K562 (cell line): Measurements from ENCODE around the gene LAPTM5. TPM values are rescaled to one million over a fixed set of nuclear protein-coding genes. Genes with fewer than 3 reads are reported as not detected.

ENCODE experiments used
- BMI1 ChIP-seq: fragments of 150-350 bp; IDR thresholded peaks from 2 replicates; pipeline ENCODE4 v1.6.1; 2014; ENCODE audit warnings: low read length
- CBFB ChIP-seq: sonication (generic); formaldehyde crosslinking; IDR thresholded peaks from 2 replicates; pipeline ENCODE4 v1.4.0; 2020; ENCODE audit warnings: mild to moderate bottlenecking, missing genetic modification reagents
- FOSL1 ChIP-seq: fragments of 200-800 bp; sonication (Bioruptor generic); conservative IDR thresholded peaks from 2 replicates; pipeline ENCODE4 v1.6.1; 2016; ENCODE audit warnings: missing genetic modification characterization, missing compliant biosample characterization
- KAT8 ChIP-seq: fragments of 450-650 bp; IDR thresholded peaks from 2 replicates; pipeline ENCODE4 v1.6.1; 2016; ENCODE audit warnings: low read depth, mild to moderate bottlenecking
- KDM4B ChIP-seq, 2 experiments: fragments of 450-650 bp in 1 of 2; sonication (generic) in 1 of 2; IDR thresholded peaks; 2 replicates each; pipeline ENCODE4 v1.6.1; 2016 to 2017; ENCODE audit warnings: borderline replicate concordance in 2 of 2, antibody characterized with exemption in 1 of 2, low read depth in 1 of 2, mild to moderate bottlenecking in 1 of 2
- NFATC3 ChIP-seq: fragments of 450-650 bp; IDR thresholded peaks from 2 replicates; pipeline ENCODE4 v1.6.1; 2017; ENCODE audit warnings: mild to moderate bottlenecking
- NFXL1 ChIP-seq: fragments of 450-650 bp; formaldehyde crosslinking; IDR thresholded peaks from 2 replicates; pipeline ENCODE4 v1.4.0; 2021; ENCODE audit warnings: mild to moderate bottlenecking
- NRF1 ChIP-seq, 2 experiments: fragments of 450-650 bp; IDR thresholded peaks in 1 of 2; conservative IDR thresholded peaks in 1 of 2; 2 replicates each; pipeline ENCODE4 v1.6.1; 2014; ENCODE audit warnings: mild to moderate bottlenecking in 2 of 2
- POLR3G ChIP-seq: IDR thresholded peaks from 2 replicates; pipeline ENCODE4 v1.6.1; 2011; ENCODE audit not compliant: insufficient read length, insufficient replicate concordance; ENCODE audit errors: extremely low read depth
- SMAD3 ChIP-seq: fragments of 450-650 bp; formaldehyde crosslinking; conservative IDR thresholded peaks from 2 replicates; pipeline ENCODE4 v1.4.0; 2020; ENCODE audit warnings: mild to moderate bottlenecking
- TGIF2 ChIP-seq: sonication (generic); formaldehyde crosslinking; IDR thresholded peaks from 2 replicates; pipeline ENCODE4 v1.8.1; 2022; ENCODE audit warnings: mild to moderate bottlenecking, missing genetic modification reagents, moderate library complexity
- ZBED1 ChIP-seq: IDR thresholded peaks from 2 replicates; pipeline ENCODE4 v1.6.1; 2014
- ZNF436 ChIP-seq: fragments of 250-450, 450-650 bp; sonication (Bioruptor Pico); formaldehyde crosslinking; IDR thresholded peaks from 2 replicates; pipeline ENCODE4 v1.7.0; 2020; ENCODE audit warnings: mild to moderate bottlenecking
- ZNF583 ChIP-seq: fragments of 250-450 bp; sonication (Bioruptor Pico); IDR thresholded peaks from 2 replicates; pipeline ENCODE4 v1.4.0; 2020
- ZNF717 ChIP-seq: fragments of 250-450 bp; sonication (Bioruptor Pico); IDR thresholded peaks from 2 replicates; pipeline ENCODE4 v1.5.0; 2021
- ZNF76 ChIP-seq: fragments of 250-450 bp; sonication (Bioruptor Pico); IDR thresholded peaks from 2 replicates; pipeline ENCODE4 v1.4.0; 2020; ENCODE audit warnings: mild to moderate bottlenecking, moderate library complexity, borderline replicate concordance
- ZNF785 ChIP-seq: fragments of 250-450 bp; sonication (Bioruptor Pico); IDR thresholded peaks from 2 replicates; pipeline ENCODE4 v1.4.0; 2020; ENCODE audit warnings: mild to moderate bottlenecking
- polyA plus RNA-seq, 8 experiments: library from polyadenylated mRNA; depleted of rRNA in 4 of 8; stranded (reverse) in 5 of 8; unstranded in 3 of 8; fragments of >200 nt; fragmentation: Nextera tagmentation in 2 of 8; fragmentation: Illumina TruSeq in 1 of 8; extraction: Ambion mirVana in 2 of 8; extraction: Trizol in 1 of 8; gene quantifications; 2 replicates each; pipeline versions ENCODE4 v1.2.1 to v1.2.3, GENCODE V29; 2011 to 2014; ENCODE audit warnings: inconsistent platforms in 1 of 8, missing spikeins in 1 of 8
- total RNA-seq, 7 experiments: library from RNA; depleted of rRNA in 6 of 7; stranded (reverse); fragments of >200 nt in 6 of 7; fragmentation: Illumina TruSeq in 2 of 7; extraction: Trizol in 2 of 7; gene quantifications; 2 replicates each; pipeline versions ENCODE4 v1.2.1 to v1.2.3, GENCODE V29; 2011 to 2021; ENCODE audit warnings: low replicate concordance in 1 of 7
- TF ChIP-seq, protein P1 (sequence below): fragments of 250-450 bp; sonication (Bioruptor Pico); IDR thresholded peaks from 2 replicates; pipeline ENCODE4 v1.4.0; 2020
- TF ChIP-seq, protein P2 (sequence below): sonication (generic); IDR thresholded peaks from 2 replicates; pipeline ENCODE4 v1.6.1; 2016
- TF ChIP-seq, protein P3 (sequence below), 2 experiments: fragments of 450-650 bp in 1 of 2; sonication (generic) in 1 of 2; formaldehyde crosslinking; conservative IDR thresholded peaks; 2 replicates each; pipeline versions ENCODE4 v1.4.0 to v1.8.1; 2020 to 2022; ENCODE audit warnings: mild to moderate bottlenecking in 1 of 2, missing genetic modification reagents in 1 of 2
- TF ChIP-seq, protein P4 (sequence below): IDR thresholded peaks from 3 replicates; pipeline ENCODE4 v1.6.1; 2011; ENCODE audit warnings: borderline replicate concordance, mild to moderate bottlenecking; ENCODE audit not compliant: insufficient read length, insufficient read depth

Gene LAPTM5
- total and polyA plus RNA-seq, 9 of the 15 experiments (the other 6 are each of a cell fraction or from before 2014, with no cell fraction given) = 2.4 to 47.3 (median 20.3) TPM

DNA sequence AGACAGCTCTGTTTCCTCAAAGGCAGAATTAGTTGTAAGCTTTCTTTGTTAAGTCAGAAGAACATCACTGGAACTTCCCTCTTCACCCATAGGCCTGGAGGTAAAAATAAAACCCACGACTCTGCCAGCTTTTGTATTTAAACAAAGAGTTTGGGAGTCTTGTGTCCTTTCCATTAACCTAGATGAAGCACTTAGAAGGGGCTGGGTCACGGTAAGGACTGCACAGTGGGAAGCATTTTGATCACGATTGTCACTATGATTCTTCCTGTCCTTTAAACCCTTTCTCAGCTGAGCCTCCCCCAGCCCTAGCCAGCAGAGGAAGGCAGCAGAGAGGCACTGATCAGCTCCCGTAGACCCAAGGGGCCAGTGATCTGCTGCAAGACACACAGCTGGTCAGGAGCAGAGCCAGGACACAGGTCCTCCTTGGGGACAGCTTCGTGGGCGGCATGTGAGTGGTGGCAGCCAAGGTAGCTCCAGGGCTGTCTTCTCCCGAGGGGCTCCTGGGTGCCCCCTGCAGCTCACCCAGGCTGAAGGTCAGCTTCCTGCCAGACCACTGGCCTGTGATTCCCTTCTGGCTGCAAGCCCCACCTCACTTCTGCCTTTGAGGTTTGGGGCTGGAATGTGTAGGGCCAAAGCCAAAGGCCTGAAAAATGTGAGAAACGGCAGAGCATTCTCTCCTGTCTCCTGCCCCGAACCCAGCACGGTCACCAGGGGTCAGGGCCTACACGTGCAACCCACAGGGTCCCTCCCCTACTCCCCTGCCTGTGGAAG lies 4.0 kb upstream of the LAPTM5 start (continued):
- TF ChIP-seq, protein P1, sequence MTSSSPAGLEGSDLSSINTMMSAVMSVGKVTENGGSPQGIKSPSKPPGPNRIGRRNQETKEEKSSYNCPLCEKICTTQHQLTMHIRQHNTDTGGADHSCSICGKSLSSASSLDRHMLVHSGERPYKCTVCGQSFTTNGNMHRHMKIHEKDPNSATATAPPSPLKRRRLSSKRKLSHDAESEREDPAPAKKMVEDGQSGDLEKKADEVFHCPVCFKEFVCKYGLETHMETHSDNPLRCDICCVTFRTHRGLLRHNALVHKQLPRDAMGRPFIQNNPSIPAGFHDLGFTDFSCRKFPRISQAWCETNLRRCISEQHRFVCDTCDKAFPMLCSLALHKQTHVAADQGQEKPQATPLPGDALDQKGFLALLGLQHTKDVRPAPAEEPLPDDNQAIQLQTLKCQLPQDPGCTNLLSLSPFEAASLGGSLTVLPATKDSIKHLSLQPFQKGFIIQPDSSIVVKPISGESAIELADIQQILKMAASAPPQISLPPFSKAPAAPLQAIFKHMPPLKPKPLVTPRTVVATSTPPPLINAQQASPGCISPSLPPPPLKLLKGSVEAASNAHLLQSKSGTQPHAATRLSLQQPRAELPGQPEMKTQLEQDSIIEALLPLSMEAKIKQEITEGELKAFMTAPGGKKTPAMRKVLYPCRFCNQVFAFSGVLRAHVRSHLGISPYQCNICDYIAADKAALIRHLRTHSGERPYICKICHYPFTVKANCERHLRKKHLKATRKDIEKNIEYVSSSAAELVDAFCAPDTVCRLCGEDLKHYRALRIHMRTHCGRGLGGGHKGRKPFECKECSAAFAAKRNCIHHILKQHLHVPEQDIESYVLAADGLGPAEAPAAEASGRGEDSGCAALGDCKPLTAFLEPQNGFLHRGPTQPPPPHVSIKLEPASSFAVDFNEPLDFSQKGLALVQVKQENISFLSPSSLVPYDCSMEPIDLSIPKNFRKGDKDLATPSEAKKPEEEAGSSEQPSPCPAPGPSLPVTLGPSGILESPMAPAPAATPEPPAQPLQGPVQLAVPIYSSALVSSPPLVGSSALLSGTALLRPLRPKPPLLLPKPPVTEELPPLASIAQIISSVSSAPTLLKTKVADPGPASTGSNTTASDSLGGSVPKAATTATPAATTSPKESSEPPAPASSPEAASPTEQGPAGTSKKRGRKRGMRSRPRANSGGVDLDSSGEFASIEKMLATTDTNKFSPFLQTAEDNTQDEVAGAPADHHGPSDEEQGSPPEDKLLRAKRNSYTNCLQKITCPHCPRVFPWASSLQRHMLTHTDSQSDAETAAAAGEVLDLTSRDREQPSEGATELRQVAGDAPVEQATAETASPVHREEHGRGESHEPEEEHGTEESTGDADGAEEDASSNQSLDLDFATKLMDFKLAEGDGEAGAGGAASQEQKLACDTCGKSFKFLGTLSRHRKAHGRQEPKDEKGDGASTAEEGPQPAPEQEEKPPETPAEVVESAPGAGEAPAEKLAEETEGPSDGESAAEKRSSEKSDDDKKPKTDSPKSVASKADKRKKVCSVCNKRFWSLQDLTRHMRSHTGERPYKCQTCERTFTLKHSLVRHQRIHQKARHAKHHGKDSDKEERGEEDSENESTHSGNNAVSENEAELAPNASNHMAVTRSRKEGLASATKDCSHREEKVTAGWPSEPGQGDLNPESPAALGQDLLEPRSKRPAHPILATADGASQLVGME (CRISPR knock-in tag) = peak; percentile 59
- TF ChIP-seq, protein P2, sequence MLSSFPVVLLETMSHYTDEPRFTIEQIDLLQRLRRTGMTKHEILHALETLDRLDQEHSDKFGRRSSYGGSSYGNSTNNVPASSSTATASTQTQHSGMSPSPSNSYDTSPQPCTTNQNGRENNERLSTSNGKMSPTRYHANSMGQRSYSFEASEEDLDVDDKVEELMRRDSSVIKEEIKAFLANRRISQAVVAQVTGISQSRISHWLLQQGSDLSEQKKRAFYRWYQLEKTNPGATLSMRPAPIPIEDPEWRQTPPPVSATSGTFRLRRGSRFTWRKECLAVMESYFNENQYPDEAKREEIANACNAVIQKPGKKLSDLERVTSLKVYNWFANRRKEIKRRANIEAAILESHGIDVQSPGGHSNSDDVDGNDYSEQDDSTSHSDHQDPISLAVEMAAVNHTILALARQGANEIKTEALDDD = peak; percentile 30; the same call in 1 of the 2 replicates
- TF ChIP-seq NFATC3 = no peak
- TF ChIP-seq TGIF2 (CRISPR knock-in tag) = no peak
- TF ChIP-seq BMI1 = no peak
- no peak for TF ChIP-seq ZNF436 (CRISPR knock-in tag)
- TF ChIP-seq ZNF76 = peak; percentile 87
- TF ChIP-seq NFXL1 = peak; percentile 72; the same call in 1 of the 2 replicates
- no peak for TF ChIP-seq CBFB
- TF ChIP-seq, protein P3, sequence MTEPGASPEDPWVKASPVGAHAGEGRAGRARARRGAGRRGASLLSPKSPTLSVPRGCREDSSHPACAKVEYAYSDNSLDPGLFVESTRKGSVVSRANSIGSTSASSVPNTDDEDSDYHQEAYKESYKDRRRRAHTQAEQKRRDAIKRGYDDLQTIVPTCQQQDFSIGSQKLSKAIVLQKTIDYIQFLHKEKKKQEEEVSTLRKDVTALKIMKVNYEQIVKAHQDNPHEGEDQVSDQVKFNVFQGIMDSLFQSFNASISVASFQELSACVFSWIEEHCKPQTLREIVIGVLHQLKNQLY (CRISPR knock-in tag; conservative IDR thresholded peaks at IDR 0.05) = no peak; a peak in 1 of 4 replicates
- TF ChIP-seq FOSL1 (tag) = no peak
- 0 out of 2 replicates have a peak, but pooled peaks have one; percentile 24 for TF ChIP-seq ZNF785 (CRISPR knock-in tag)
- peak; percentile 94 for TF ChIP-seq ZNF583 (CRISPR knock-in tag)
- no peak for TF ChIP-seq POLR3G
- no peak for TF ChIP-seq ZNF717 (CRISPR knock-in tag)
- TF ChIP-seq KAT8 = no peak
- no peak; a peak in 1 of 4 replicates for TF ChIP-seq NRF1 (conservative IDR thresholded peaks at IDR 0.05 in 1 of 2, IDR thresholded peaks at IDR 0.05 in 1 of 2)
- TF ChIP-seq, protein P4, sequence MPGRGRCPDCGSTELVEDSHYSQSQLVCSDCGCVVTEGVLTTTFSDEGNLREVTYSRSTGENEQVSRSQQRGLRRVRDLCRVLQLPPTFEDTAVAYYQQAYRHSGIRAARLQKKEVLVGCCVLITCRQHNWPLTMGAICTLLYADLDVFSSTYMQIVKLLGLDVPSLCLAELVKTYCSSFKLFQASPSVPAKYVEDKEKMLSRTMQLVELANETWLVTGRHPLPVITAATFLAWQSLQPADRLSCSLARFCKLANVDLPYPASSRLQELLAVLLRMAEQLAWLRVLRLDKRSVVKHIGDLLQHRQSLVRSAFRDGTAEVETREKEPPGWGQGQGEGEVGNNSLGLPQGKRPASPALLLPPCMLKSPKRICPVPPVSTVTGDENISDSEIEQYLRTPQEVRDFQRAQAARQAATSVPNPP = no peak
- TF ChIP-seq SMAD3 (CRISPR knock-in tag) = peak; percentile 64; the same call in 1 of the 2 replicates
- no peak for TF ChIP-seq ZBED1
- no peak for TF ChIP-seq KDM4B (IDR thresholded peaks at IDR 0.05; ENCODE audit: borderline replicate concordance in 2 of 2, low read depth in 1 of 2)
